Vagina (tissue), 2 donors: ENCODE measurements around the gene ERMAP.

ENCODE experiments used
- CTCF ChIP-seq, 3 experiments: fragments of 450-650 bp in 2 of 3; fragments of 200-600 bp in 1 of 3; sonication (generic) in 1 of 3; IDR thresholded peaks; one replicate each; pipeline ENCODE4 v1.5.1; 2017 to 2019; ENCODE audit warnings: antibody characterized with exemption in 3 of 3, mild to moderate bottlenecking in 2 of 3, moderate library complexity in 2 of 3
- POLR2A ChIP-seq, 2 donors: fragments of 450-650 bp; IDR thresholded peaks; one replicate each; pipeline ENCODE4 v1.6.1; 2017; ENCODE audit warnings: antibody characterized with exemption in 2 of 2, mild to moderate bottlenecking in 2 of 2, moderate library complexity in 2 of 2

GRCh38 chr1:42866549-42866948 is 49.6 kb downstream of the ERMAP start:
- TF ChIP-seq CTCF (IDR thresholded peaks at IDR 0.05) (no peak), POLR2A (IDR thresholded peaks at IDR 0.05) (no peak)
